ENCODE results near the gene RNF4. TPM values are rescaled to one million over a fixed set of nuclear protein-coding genes. Genes with fewer than 3 reads are reported as not detected.

RNF4 gene
- polyA plus RNA-seq, 4 donors, result 18.6 to 39.7 (median 26.8) TPM

DNA sequence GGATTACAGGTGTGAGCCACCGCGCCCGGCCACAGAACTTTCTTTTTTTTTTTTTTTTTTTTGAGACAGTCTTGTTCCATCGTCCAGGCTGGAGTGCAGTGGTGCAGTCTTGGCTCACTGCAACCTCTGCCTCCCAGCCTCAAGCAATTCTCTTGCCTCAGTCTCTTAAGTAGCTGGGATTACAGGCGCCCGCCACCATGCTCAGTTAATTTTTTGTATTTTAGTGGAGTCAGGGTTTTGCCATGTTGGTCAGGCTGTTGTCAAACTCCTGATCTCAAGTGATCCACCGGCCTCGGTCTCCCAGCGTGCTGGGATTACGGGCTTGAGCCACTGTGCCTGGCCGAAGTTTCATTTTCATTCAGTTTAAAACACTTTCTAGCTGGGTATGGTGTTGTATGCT is 83.9 kb downstream of the RNF4 start:
- DNase-seq (no peak), FAIRE-seq (no peak)
- Histone ChIP-seq H3K27me3 (ENCODE audit: control insufficient read depth in 3 of 3, insufficient read depth in 3 of 3, low read length in 3 of 3) (no peaks in the 10 kb centered on the region), H3K9me3 (ENCODE audit: control insufficient read depth in 2 of 2, insufficient read depth in 1 of 2, low read depth in 1 of 2, low read length in 1 of 2) (no peaks in the 10 kb centered on the region), H3K36me3 (ENCODE audit: control insufficient read depth in 3 of 3, insufficient read depth in 2 of 3, low read depth in 1 of 3, low read length in 3 of 3) (peaks cover 0 to 13% (median 0%) of the 10 kb centered on the region in 3 donors), H3K4me3 (ENCODE audit: low read depth in 1 of 3, low read length in 3 of 3) (no peak overlapping the region), H3K27ac (ENCODE audit: low read depth in 1 of 3, low read length in 2 of 3) (no peak overlapping the region), H3K4me1 (ENCODE audit: control insufficient read depth in 3 of 3, insufficient read depth in 2 of 3, low read depth in 1 of 3, low read length in 2 of 3) (no peaks in the 10 kb centered on the region)
- 96 to 97% (median 96%) methylated on average over 10 to 11 of the region's 11 CpGs for WGBS, 3 donors

DNA sequence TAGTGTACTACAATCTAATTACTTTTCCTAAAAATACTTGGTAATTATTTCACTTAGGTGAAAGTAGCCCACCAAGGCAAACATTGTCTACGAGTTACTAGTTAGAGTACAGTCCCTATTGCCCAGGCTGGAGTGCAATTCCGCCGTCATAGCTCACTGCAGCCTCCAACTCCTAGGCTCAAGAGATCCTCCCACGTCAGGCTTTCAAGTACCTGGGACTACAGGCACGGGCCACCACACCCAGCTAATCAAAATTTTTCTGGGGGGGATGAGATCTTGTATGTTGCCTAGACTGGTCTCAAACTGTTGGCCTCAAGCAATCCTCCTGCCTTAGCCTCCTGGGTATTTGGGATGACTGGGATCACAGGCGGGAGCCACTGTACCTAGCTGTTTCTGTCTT is 89.4 kb downstream of the RNF4 start:
- no peaks in the 10 kb centered on the region for H3K4me1 ChIP-seq (ENCODE audit: control insufficient read depth in 3 of 3, insufficient read depth in 2 of 3, low read depth in 1 of 3, low read length in 2 of 3)
- no peak overlapping the region for H3K4me3 ChIP-seq (ENCODE audit: low read depth in 1 of 3, low read length in 3 of 3)
- H3K27me3 ChIP-seq (ENCODE audit: control insufficient read depth in 3 of 3, insufficient read depth in 3 of 3, low read length in 3 of 3), result no peaks in the 10 kb centered on the region
- WGBS, 3 donors, result 89 to 94% (median 90%) methylated on average over 6 of the region's 6 CpGs
- no peak for DNase-seq
- FAIRE-seq, result no peak
- peaks cover 0 to 33% (median 3%) of the 10 kb centered on the region in 3 donors for H3K36me3 ChIP-seq (ENCODE audit: control insufficient read depth in 3 of 3, insufficient read depth in 2 of 3, low read depth in 1 of 3, low read length in 3 of 3)
- H3K9me3 ChIP-seq (ENCODE audit: control insufficient read depth in 2 of 2, insufficient read depth in 1 of 2, low read depth in 1 of 2, low read length in 1 of 2), result no peaks in the 10 kb centered on the region
- H3K27ac ChIP-seq (ENCODE audit: low read depth in 1 of 3, low read length in 2 of 3), result no peak overlapping the region

DNA sequence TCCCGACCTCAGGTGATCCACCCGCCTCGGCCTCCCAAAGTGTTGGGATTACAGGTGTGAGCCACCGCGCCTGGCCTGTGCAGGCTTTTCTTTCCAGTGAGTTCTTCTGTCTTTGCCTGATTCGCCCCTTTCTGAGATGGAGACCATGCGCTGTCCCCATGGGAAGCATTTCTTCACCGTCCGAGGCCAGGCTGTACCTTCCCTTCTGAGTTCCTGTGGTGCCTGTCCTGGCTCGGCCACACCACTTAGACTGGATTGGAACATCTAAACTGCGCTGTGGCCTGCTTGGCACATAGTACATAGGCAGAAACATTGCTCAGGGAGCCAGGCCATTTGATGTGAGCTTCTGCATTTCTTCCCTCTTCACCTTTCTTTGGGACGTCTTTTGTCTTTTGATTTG is 91.3 kb downstream of the RNF4 start:
- Histone ChIP-seq H3K4me1 (ENCODE audit: control insufficient read depth in 3 of 3, insufficient read depth in 2 of 3, low read depth in 1 of 3, low read length in 2 of 3) (no peaks in the 10 kb centered on the region), H3K27ac (ENCODE audit: low read depth in 1 of 3, low read length in 2 of 3) (no peak overlapping the region), H3K4me3 (ENCODE audit: low read depth in 1 of 3, low read length in 3 of 3) (no peak overlapping the region), H3K27me3 (ENCODE audit: control insufficient read depth in 3 of 3, insufficient read depth in 3 of 3, low read length in 3 of 3) (no peaks in the 10 kb centered on the region), H3K36me3 (ENCODE audit: control insufficient read depth in 3 of 3, insufficient read depth in 2 of 3, low read depth in 1 of 3, low read length in 3 of 3) (peaks cover 0 to 40% (median 3%) of the 10 kb centered on the region in 3 donors), H3K9me3 (ENCODE audit: control insufficient read depth in 2 of 2, insufficient read depth in 1 of 2, low read depth in 1 of 2, low read length in 1 of 2) (no peaks in the 10 kb centered on the region)
- WGBS, 3 donors, result 94 to 96% (median 94%) methylated on average over 12 of the region's 12 CpGs
- DNase-seq, result no peak
- FAIRE-seq, result no peak

Other genes starting within 250 kb of the RNF4 start
- gene HAUS3, start 227.0 kb upstream of the RNF4 start, polyA plus RNA-seq, result 10 to 100 TPM in 1 of 4 donors, 1 to 10 TPM in 3; 4.0 to 16.4 (median 5.1) TPM
- gene POLN, start 227.0 kb upstream of the RNF4 start, polyA plus RNA-seq, result 1 to 10 TPM in 2 of 4 donors, under 1 TPM in 2; 0.89 to 2.2 (median 1.2) TPM
- gene MXD4, start 207.0 kb upstream of the RNF4 start, polyA plus RNA-seq, result 10 to 100 TPM; 24.0 to 46.7 (median 32.7) TPM
- gene ZFYVE28, start 50.5 kb upstream of the RNF4 start, polyA plus RNA-seq, result 10 to 100 TPM in 2 of 4 donors, 1 to 10 TPM in 2; 8.6 to 29.5 (median 12.8) TPM
- under 1 TPM in 3 of 4 donors, not detected in 1; 0.15 to 0.67 (median 0.16) TPM for gene CFAP99, start 50.2 kb upstream of the RNF4 start, polyA plus RNA-seq
- 10 to 100 TPM in 3 of 4 donors, 1 to 10 TPM in 1; 10.0 to 19.2 (median 12.8) TPM for gene FAM193A, start 67.5 kb downstream of the RNF4 start, polyA plus RNA-seq

All from small intestine (tissue), 7 donors.